GM12878 (cell line): ENCODE results near the gene CA7. TPM values are rescaled to one million over a fixed set of nuclear protein-coding genes. Genes with fewer than 3 reads are reported as not detected.
"Not testable (repeated sequence)": the region's sequence is repeated elsewhere in the genome, so short reads cannot be mapped to it uniquely, and the experiment has no call there.

Experiments used
- ATAC-seq: fragments of 200-7000 bp; cut with Tn5 transposase; 3 replicates; pipeline ENCODE4 v1.9.1; 2020; ENCODE audit warnings: mild to moderate bottlenecking, moderate library complexity
- BruUV-seq: library from RNA; stranded (reverse); fragments of 400-500 nt; replicated peaks from 2 replicates; lab custom pipeline; 2021; lab: Mats Ljungman, UMichigan
- CTCF ChIA-PET: fragments of 300-600 bp; sonication (Branson Sonifier 250); formaldehyde crosslinking; extraction: SDS; loops from one replicate; lab custom pipeline; 2021; ENCODE audit warnings: inconsistent platforms; lab: Yijun Ruan, JAX
- POLR2A ChIA-PET: fragments of 350-600 bp; formaldehyde crosslinking; extraction: SDS; loops from one replicate; lab custom pipeline; 2021; ENCODE audit warnings: inconsistent platforms; lab: Charles Lee
- RAD21 ChIA-PET: fragments of 300-600 bp; sonication (Branson Sonifier 250); formaldehyde crosslinking; loops from one replicate; lab custom pipeline; 2023; ENCODE audit warnings: antibody characterized with exemption; ENCODE audit not compliant: unreplicated experiment; lab: Charles Lee
- SMC1A ChIA-PET: fragments of 300-600 bp; sonication (Branson Sonifier 250); formaldehyde crosslinking; loops from one replicate; lab custom pipeline; 2023; ENCODE audit not compliant: unreplicated experiment, uncharacterized antibody; lab: Charles Lee
- DNase-seq: peaks from one replicate; pipeline ENCODE4 v3.0.0-alpha.2; 2011; ENCODE audit warnings: low read depth, low spot score
- FAIRE-seq: peaks from 3 replicates; lab custom pipeline; 2011; peaks lifted over from hg19 to GRCh38; lab: Jason Lieb, UNC
- H2AFZ ChIP-seq: 2 replicates; pipeline ENCODE4 v1.6.0; 2011; ENCODE audit warnings: low read depth, low read length, control low read depth; ENCODE audit not compliant: control insufficient read depth
- H3K27ac ChIP-seq: 2 replicates; pipeline ENCODE4 v1.5.1; 2011; ENCODE audit warnings: control low read depth; ENCODE audit not compliant: control insufficient read depth, insufficient read depth
- H3K27me3 ChIP-seq, 2 experiments: replicated peaks in 1 of 2; 2 replicates each; pipeline versions ENCODE4 v1.6.0 to v1.6.1; 2011; ENCODE audit warnings: low read length in 1 of 2; ENCODE audit not compliant: control insufficient read depth in 2 of 2, insufficient read depth in 2 of 2
- H3K36me3 ChIP-seq, 2 experiments: 2 replicates each; pipeline ENCODE4 v1.5.1; 2011; ENCODE audit warnings: low read length in 1 of 2; ENCODE audit not compliant: control insufficient read depth in 2 of 2, insufficient read depth in 2 of 2
- H3K4me1 ChIP-seq: 2 replicates; pipeline ENCODE4 v1.6.1; 2011; ENCODE audit warnings: mild to moderate bottlenecking, low read length, moderate library complexity, mixed read lengths; ENCODE audit not compliant: control insufficient read depth, insufficient read depth
- H3K4me2 ChIP-seq: 2 replicates; pipeline ENCODE4 v1.6.0; 2011; ENCODE audit warnings: control low read depth; ENCODE audit not compliant: control insufficient read depth, insufficient read depth
- H3K4me3 ChIP-seq: fragments of 200-600 bp; sonication (generic); 2 replicates; pipeline ENCODE4 v1.5.1; 2016
- H3K79me2 ChIP-seq: 2 replicates; pipeline ENCODE4 v1.6.0; 2011; ENCODE audit warnings: low read length; ENCODE audit not compliant: control insufficient read depth, insufficient read depth
- H3K9ac ChIP-seq: 2 replicates; pipeline ENCODE4 v1.8.0; 2011; ENCODE audit warnings: low read length, control low read depth, mixed read lengths; ENCODE audit not compliant: control insufficient read depth, insufficient read depth
- H3K9me3 ChIP-seq: replicated peaks from 3 replicates; pipeline ENCODE4 v1.5.1; 2011; ENCODE audit warnings: mild to moderate bottlenecking, low read length; ENCODE audit not compliant: control insufficient read depth, insufficient read depth
- H4K20me1 ChIP-seq: 2 replicates; pipeline ENCODE4 v1.6.0; 2011; ENCODE audit not compliant: control insufficient read depth, insufficient read depth
- IKZF1 ChIP-seq: fragments of 450-650 bp; conservative IDR thresholded peaks from 2 replicates; pipeline ENCODE4 v1.6.1; 2017; ENCODE audit warnings: antibody characterized with exemption, mild to moderate bottlenecking
- IRF4 ChIP-seq: IDR thresholded peaks from 2 replicates; pipeline ENCODE4 v1.6.1; 2011; ENCODE audit warnings: low read depth, low read length
- KAT2A ChIP-seq: conservative IDR thresholded peaks from 2 replicates; pipeline ENCODE4 v1.6.1; 2011; ENCODE audit warnings: low read depth, low read length; ENCODE audit not compliant: control insufficient read depth
- PAX5 ChIP-seq: IDR thresholded peaks from 2 replicates; pipeline ENCODE4 v1.6.1; 2011; ENCODE audit warnings: low read depth, low read length, borderline replicate concordance
- PML ChIP-seq: IDR thresholded peaks from 2 replicates; pipeline ENCODE4 v1.6.1; 2012; ENCODE audit warnings: low read length, inconsistent platforms
- RELA ChIP-seq: fragments of 450-650 bp; IDR thresholded peaks from 2 replicates; pipeline ENCODE4 v1.8.0; 2014; ENCODE audit warnings: borderline replicate concordance; ENCODE audit not compliant: partially characterized antibody
- SKIL ChIP-seq: fragments of 450-650 bp; IDR thresholded peaks from 2 replicates; pipeline ENCODE4 v1.6.1; 2017; ENCODE audit warnings: mild to moderate bottlenecking, low read depth, inconsistent platforms; ENCODE audit not compliant: poor library complexity, severe bottlenecking
- SRF ChIP-seq, 2 experiments: IDR thresholded peaks; 2 replicates each; pipeline ENCODE4 v1.6.1; 2011; ENCODE audit warnings: low read depth in 2 of 2, low read length in 2 of 2, mild to moderate bottlenecking in 1 of 2, moderate library complexity in 1 of 2
- ZBTB40 ChIP-seq: fragments of 450-650 bp; IDR thresholded peaks from 2 replicates; pipeline ENCODE4 v1.6.1; 2016; ENCODE audit warnings: mild to moderate bottlenecking, moderate library complexity, borderline replicate concordance
- WGBS: methylation state at CpG from one replicate; pipeline ENCODE4 v1.1.6; 2016; ENCODE audit warnings: low lambda C conversion rate; ENCODE audit not compliant: insufficient replicate concordance, insufficient coverage; ENCODE audit errors: missing lambda C conversion rate; 5-methylcytosine and 5-hydroxymethylcytosine counted together
- in situ Hi-C: fragments of 300-500 bp; cut with MboI; formaldehyde crosslinking; loops from 9 replicates; pipeline ENCODE4 v1.14.3; 2018; ENCODE audit warnings: mixed read lengths
- intact Hi-C: fragments of 100-400 bp; cut with micrococcal nuclease; formaldehyde crosslinking; loops from one replicate; pipeline ENCODE4 v1.14.2; 2022; ENCODE audit not compliant: unreplicated experiment
- polyA plus RNA-seq, 11 experiments: library from polyadenylated mRNA; depleted of rRNA in 4 of 11; unstranded in 6 of 11; stranded (reverse) in 5 of 11; fragments of >200 nt; fragmentation: Nextera tagmentation in 4 of 11; fragmentation: Illumina TruSeq in 1 of 11; extraction: Ambion mirVana in 4 of 11; extraction: Trizol in 1 of 11; gene quantifications; 1 replicate in 1 of 11; 2 replicates in 10 of 11; pipeline versions ENCODE4 v1.2.1 to v1.2.3, GENCODE V29; 2011 to 2016; ENCODE audit warnings: inconsistent platforms in 2 of 11, missing spikeins in 2 of 11, low read depth in 1 of 11
- total RNA-seq, 4 experiments: library from RNA; depleted of rRNA in 3 of 4; stranded (reverse); fragments of >200 nt in 3 of 4; fragmentation: Illumina TruSeq in 1 of 4; extraction: Trizol in 1 of 4; gene quantifications; 2 replicates each; pipeline versions ENCODE4 v1.2.1 to v1.2.3, GENCODE V29; 2013 to 2021

The CA7 gene
- total and polyA plus RNA-seq, 10 of the 15 experiments (the other 5 are each of a cell fraction or from before 2014, with no cell fraction given), result 0.04 TPM; not detected in 9

- ATAC-seq, result no peak
- in situ Hi-C loops, result loop anchor here (5.0 kb wide), 1 partner anchor 462 kb away; no protein-coding TSS in a partner anchor
- Histone ChIP-seq H3K4me2 (no peak overlapping the region), H3K27ac (no peak overlapping the region), H3K4me3 (no peak overlapping the region), H2AFZ (no peak overlapping the region), H3K36me3 (no peaks in the 10 kb centered on the region), H4K20me1 (no peaks in the 10 kb centered on the region), H3K27me3 (no peaks in the 10 kb centered on the region), H3K9ac (no peak overlapping the region), H3K9me3 (no peaks in the 10 kb centered on the region), H3K79me2 (no peaks in the 10 kb centered on the region), H3K4me1 (peaks cover 10% of the 10 kb centered on the region)
- SMC1A ChIA-PET, result interaction anchor here (0.9 to 3.3 kb wide), 4 partner anchors 12 to 305 kb away, joined by 3 to 37 read pairs (median 3); partner anchors contain the start of gene NAE1
- no peak for DNase-seq
- POLR2A ChIA-PET, result interaction anchor here (0.5 to 0.7 kb wide), 2 partner anchors 197 to 479 kb away, joined by 3 to 4 read pairs; no protein-coding TSS in a partner anchor
- no peak for TF ChIP-seq IRF4
- TF ChIP-seq PML, result no peak
- no peak for TF ChIP-seq KAT2A
- no peak for TF ChIP-seq ZBTB40
- TF ChIP-seq IKZF1, result no peak
- TF ChIP-seq PAX5, result no peak
- TF ChIP-seq SRF (IDR thresholded peaks at IDR 0.05; ENCODE audit: low read depth in 2 of 2, low read length in 2 of 2), result no peak
- no peak for TF ChIP-seq SKIL
- TF ChIP-seq RELA, result no peak
- RAD21 ChIA-PET, result interaction anchor here (2.8 to 3.4 kb wide), 3 partner anchors 39 to 463 kb away, joined by 16 to 38 read pairs (median 19); partner anchors contain the start of gene NAE1
- no peak for FAIRE-seq
- BruUV-seq, result no TSS peak
- CTCF ChIA-PET, result interaction anchor here (0.6 to 7.5 kb wide), 10 partner anchors 20 to 464 kb away, joined by 3 to 106 read pairs (median 32); partner anchors contain the start of gene NAE1
- intact Hi-C loops, result loop anchor here (2.0 to 5.0 kb wide), 3 partner anchors 39 to 462 kb away; partner anchors contain the start of gene NAE1
- WGBS, result 88% methylated on average over 1 of the region's 1 CpG
Observed at GRCh38 chr16:66869424-66869823, 25.2 kb downstream of the CA7 start.

- H3K79me2 ChIP-seq, H3K4me2 ChIP-seq, in situ Hi-C loops, H4K20me1 ChIP-seq, intact Hi-C loops, H2AFZ ChIP-seq, H3K36me3 ChIP-seq, H3K9me3 ChIP-seq, ATAC-seq, DNase-seq, H3K4me3 ChIP-seq, POLR2A ChIA-PET, BruUV-seq, H3K9ac ChIP-seq, H3K27me3 ChIP-seq, SMC1A ChIA-PET, H3K27ac ChIP-seq, FAIRE-seq: not testable (repeated sequence)
- ChIA-PET RAD21 (interaction anchor here (2.2 kb wide), 1 partner anchor 41 kb away, joined by 7 read pairs; the partner anchor contains the start of gene NAE1), CTCF (interaction anchor here (0.7 to 7.5 kb wide), 4 partner anchors 9 to 145 kb away, joined by 3 to 106 read pairs (median 5); partner anchors contain the start of gene NAE1)
- 75% methylated on average over 2 of the region's 2 CpGs for WGBS
- peaks cover 16% of the 10 kb centered on the region for H3K4me1 ChIP-seq
Observed at GRCh38 chr16:66871363-66871762, 27.1 kb downstream of the CA7 start.
